Neutrophil (primary cell): ENCODE data around the gene RABGAP1.

ENCODE experiments used
- H3K27ac ChIP-seq: fragments of 200-600 bp; sonication (generic); 2 replicates; pipeline ENCODE4 v1.5.1; 2016; ENCODE audit warnings: mild to moderate bottlenecking, moderate library complexity
- H3K27me3 ChIP-seq: fragments of 200-600 bp; sonication (generic); 2 replicates; pipeline ENCODE4 v1.6.0; 2016; ENCODE audit warnings: mild to moderate bottlenecking
- H3K36me3 ChIP-seq: fragments of 200-600 bp; sonication (generic); 2 replicates; pipeline ENCODE4 v1.5.1; 2017
- H3K4me1 ChIP-seq, 2 experiments: fragments of 200-600 bp in 1 of 2; sonication (generic) in 1 of 2; 1 replicate in 1 of 2; 2 replicates in 1 of 2; pipeline versions ENCODE4 v1.5.1 to v1.6.1; 2013 to 2016; ENCODE audit warnings: low read depth in 1 of 2, low read length in 1 of 2, mild to moderate bottlenecking in 1 of 2, moderate library complexity in 1 of 2; ENCODE audit not compliant: control insufficient read depth in 1 of 2, insufficient read depth in 1 of 2
- H3K4me3 ChIP-seq, 2 experiments: fragments of 200-600 bp in 1 of 2; sonication (generic) in 1 of 2; 1 replicate in 1 of 2; 2 replicates in 1 of 2; pipeline ENCODE4 v1.5.1; 2013 to 2016; ENCODE audit warnings: low read depth in 1 of 2, low read length in 1 of 2, mild to moderate bottlenecking in 1 of 2, moderate library complexity in 1 of 2
- H3K9me3 ChIP-seq: fragments of 200-600 bp; sonication (generic); 2 replicates; pipeline ENCODE4 v1.5.1; 2016
- TF ChIP-seq, protein P1 (sequence below): fragments of 200-600 bp; sonication (generic); IDR thresholded peaks from 2 replicates; pipeline ENCODE4 v1.5.1; 2016; ENCODE audit warnings: antibody characterized with exemption

RABGAP1 gene

DNA sequence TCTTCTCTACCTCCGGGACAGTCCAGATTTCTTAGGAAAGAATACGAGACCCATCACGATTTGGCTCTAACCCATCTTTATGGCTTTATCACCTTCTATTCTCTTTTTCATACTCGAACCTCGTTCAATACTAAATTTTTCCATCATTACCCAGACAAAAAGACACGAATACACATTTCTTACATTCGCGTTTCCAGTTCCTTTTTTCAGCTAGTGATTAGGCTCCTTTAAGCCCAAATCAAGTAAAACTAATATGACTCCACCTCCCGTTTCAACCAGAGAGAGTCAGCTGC lies 28.2 kb upstream of the RABGAP1 start:
- peaks cover 10% of the 10 kb centered on the region for H3K36me3 ChIP-seq
- peak overlapping the region; percentile 83 for H3K27ac ChIP-seq
- H3K4me3 ChIP-seq, result peak overlapping the region; percentile 74 to 94
- peaks cover 13 to 15% of the 10 kb centered on the region in 2 experiments for H3K4me1 ChIP-seq
- no peaks in the 10 kb centered on the region for H3K9me3 ChIP-seq
- TF ChIP-seq, protein P1, sequence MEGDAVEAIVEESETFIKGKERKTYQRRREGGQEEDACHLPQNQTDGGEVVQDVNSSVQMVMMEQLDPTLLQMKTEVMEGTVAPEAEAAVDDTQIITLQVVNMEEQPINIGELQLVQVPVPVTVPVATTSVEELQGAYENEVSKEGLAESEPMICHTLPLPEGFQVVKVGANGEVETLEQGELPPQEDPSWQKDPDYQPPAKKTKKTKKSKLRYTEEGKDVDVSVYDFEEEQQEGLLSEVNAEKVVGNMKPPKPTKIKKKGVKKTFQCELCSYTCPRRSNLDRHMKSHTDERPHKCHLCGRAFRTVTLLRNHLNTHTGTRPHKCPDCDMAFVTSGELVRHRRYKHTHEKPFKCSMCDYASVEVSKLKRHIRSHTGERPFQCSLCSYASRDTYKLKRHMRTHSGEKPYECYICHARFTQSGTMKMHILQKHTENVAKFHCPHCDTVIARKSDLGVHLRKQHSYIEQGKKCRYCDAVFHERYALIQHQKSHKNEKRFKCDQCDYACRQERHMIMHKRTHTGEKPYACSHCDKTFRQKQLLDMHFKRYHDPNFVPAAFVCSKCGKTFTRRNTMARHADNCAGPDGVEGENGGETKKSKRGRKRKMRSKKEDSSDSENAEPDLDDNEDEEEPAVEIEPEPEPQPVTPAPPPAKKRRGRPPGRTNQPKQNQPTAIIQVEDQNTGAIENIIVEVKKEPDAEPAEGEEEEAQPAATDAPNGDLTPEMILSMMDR, result no peak
- no peaks in the 10 kb centered on the region for H3K27me3 ChIP-seq

DNA sequence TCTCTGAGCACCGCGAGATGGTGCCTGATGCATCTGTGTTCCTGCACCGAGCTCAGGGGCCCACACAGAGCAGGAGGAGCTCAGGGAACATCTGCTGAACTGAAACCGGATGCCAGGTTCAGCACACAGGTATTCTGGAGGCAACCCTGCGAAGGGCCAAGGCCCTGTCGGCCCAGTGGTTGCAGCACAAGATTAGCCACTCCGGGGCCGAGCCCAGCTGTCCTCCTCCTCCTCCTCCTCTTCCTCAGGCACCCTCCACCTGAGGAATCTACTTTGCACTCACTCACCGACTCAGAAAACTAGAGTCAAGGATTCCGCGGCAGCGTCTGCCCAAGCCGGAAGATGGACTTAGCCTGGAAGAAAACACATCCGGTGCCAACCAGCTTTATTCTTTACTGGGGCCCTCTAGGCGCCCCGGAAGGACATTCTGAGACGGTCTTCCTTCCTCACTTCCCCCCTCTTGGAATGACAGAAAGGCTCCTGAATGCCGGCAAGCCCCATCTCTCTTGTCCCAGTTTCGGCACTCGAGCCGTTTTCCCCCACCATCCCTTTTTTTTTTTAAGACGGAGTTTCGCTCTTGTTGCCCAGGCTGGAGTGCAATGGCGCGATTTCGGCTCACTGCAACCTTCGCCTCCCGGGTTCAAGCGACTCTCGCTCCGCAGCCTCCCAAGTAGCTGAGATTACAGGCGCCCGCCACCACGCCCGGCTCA lies 27.7 kb upstream of the RABGAP1 start, which contains the start of gene ZBTB6:
TSS of gene ZBTB6 (minus strand) at position 360 of the 710 bp plus-strand sequence. CDS start 1,251 bp downstream, outside the sequence.
- TF ChIP-seq, protein P1, result no peak
- H3K27ac ChIP-seq, result peak within 1 kb of the TSS; percentile 83
- H3K4me1 ChIP-seq, result peaks cover 13 to 15% of the 10 kb centered on the region in 2 experiments
- no peaks in the 10 kb centered on the region for H3K9me3 ChIP-seq
- no peaks in the 10 kb centered on the region for H3K27me3 ChIP-seq
- peak within 1 kb of the TSS; percentile 74 to 94 for H3K4me3 ChIP-seq
- H3K36me3 ChIP-seq, result peaks cover 10% of the 10 kb centered on the region

DNA sequence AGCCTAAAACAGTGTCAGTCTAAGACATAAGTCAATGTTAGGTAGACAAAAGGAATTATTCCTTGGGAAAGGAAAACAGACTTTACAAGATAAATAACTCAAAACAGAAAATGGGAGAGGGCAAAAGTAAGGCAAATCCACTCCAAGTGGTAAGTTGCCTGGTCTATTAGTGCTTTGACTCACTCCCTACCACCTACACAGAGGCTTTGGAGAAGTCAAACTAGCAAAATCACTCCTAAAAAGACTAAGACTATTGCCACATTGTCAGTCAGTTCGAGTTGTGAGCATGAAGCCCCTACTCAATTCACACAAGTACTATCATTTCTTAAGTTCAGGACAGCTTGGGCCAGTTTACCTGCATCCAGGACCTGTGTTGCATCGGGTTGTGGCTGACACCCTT lies 22.5 kb upstream of the RABGAP1 start:
- Histone ChIP-seq H3K27me3 (no peaks in the 10 kb centered on the region), H3K27ac (no peak overlapping the region), H3K4me3 (no peak overlapping the region), H3K36me3 (peaks cover 19% of the 10 kb centered on the region), H3K4me1 (peaks cover 4% of the 10 kb centered on the region in 2 experiments), H3K9me3 (no peaks in the 10 kb centered on the region)
- TF ChIP-seq, protein P1, result no peak

DNA sequence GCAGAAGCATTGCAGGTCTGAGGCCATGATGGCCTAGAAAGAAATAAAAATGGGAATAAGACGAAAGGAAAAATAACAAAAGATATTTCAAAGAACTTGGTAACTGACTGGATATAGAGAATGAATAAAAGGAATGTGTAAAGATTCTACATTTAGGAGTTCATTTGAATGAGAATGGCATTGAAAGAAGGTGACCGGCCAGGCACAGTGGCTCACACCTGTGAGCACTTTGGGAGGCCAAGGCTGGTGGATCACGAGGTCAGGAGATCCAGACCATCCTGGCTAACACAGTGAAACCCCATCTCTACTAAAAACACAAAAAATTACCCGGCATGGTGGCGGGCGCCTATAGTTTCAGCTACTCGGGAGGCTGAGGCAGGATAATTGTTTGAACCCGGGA lies 18.1 kb upstream of the RABGAP1 start:
- H3K9me3 ChIP-seq, result no peaks in the 10 kb centered on the region
- TF ChIP-seq, protein P1, result no peak
- H3K27ac ChIP-seq, result no peak overlapping the region
- H3K36me3 ChIP-seq, result peaks cover 19% of the 10 kb centered on the region
- no peaks in the 10 kb centered on the region for H3K4me1 ChIP-seq
- no peaks in the 10 kb centered on the region for H3K27me3 ChIP-seq
- no peak overlapping the region for H3K4me3 ChIP-seq

DNA sequence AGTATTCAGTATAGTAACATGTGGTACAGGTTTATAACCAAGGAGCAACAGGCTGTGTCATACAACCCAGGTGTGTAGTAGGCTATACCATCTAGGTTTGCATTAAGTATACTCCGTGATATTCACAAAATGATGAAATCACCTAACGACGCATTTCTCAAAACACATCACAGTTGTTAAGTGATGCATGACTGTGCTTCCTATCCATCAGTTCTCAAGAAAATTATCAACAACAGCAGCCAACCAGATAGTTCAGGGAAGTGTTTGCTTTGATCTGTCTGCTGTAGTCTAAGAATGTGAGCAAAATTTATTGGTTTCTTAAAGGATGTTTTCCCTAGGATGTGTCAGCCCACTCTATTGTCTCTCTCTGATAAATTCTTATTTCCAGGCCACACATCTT lies 16.9 kb upstream of the RABGAP1 start:
- Histone ChIP-seq H3K27ac (no peak overlapping the region), H3K9me3 (no peaks in the 10 kb centered on the region), H3K27me3 (no peaks in the 10 kb centered on the region), H3K4me1 (no peaks in the 10 kb centered on the region), H3K36me3 (peaks cover 12% of the 10 kb centered on the region), H3K4me3 (no peak overlapping the region)
- TF ChIP-seq, protein P1, result no peak
